Mesendoderm (in vitro differentiated cells): ENCODE data around the gene CDH12.

ENCODE experiments used
- DNase-seq: peaks from one replicate; pipeline ENCODE4 v3.0.0; 2013
- H2AK5ac ChIP-seq: 2 replicates; pipeline ENCODE4 v1.6.1; 2013; ENCODE audit warnings: low read length, inconsistent platforms
- H2BK120ac ChIP-seq: 2 replicates; pipeline ENCODE4 v1.6.1; 2013; ENCODE audit warnings: low read depth, mild to moderate bottlenecking, low read length, moderate library complexity, mixed read lengths
- H2BK15ac ChIP-seq: replicated peaks from 2 replicates; pipeline ENCODE4 v1.6.1; 2013; ENCODE audit warnings: low read depth, mild to moderate bottlenecking, moderate library complexity
- H2BK5ac ChIP-seq: 2 replicates; pipeline ENCODE4 v1.6.1; 2013; ENCODE audit warnings: low read length, inconsistent platforms
- H3K18ac ChIP-seq: 2 replicates; pipeline ENCODE4 v1.6.1; 2013; ENCODE audit warnings: mild to moderate bottlenecking, low read length, mixed read lengths
- H3K23ac ChIP-seq: one replicate; pipeline ENCODE4 v1.6.1; 2013; ENCODE audit warnings: low read length
- H3K27ac ChIP-seq: 2 replicates; pipeline ENCODE4 v1.5.1; 2013; ENCODE audit warnings: low read depth, mild to moderate bottlenecking, inconsistent platforms, low read length, moderate library complexity
- H3K27me3 ChIP-seq: 2 replicates; pipeline ENCODE4 v1.6.1; 2013; ENCODE audit warnings: low read length, control low read depth, mild to moderate bottlenecking, inconsistent platforms; ENCODE audit not compliant: insufficient read depth, poor library complexity
- H3K36me3 ChIP-seq: 2 replicates; pipeline ENCODE4 v1.6.1; 2013; ENCODE audit warnings: low read length, inconsistent platforms; ENCODE audit not compliant: control insufficient read depth, insufficient read depth
- H3K4ac ChIP-seq: one replicate; pipeline ENCODE4 v1.6.1; 2013; ENCODE audit warnings: low read depth, mild to moderate bottlenecking, low read length, moderate library complexity
- H3K4me1 ChIP-seq: 2 replicates; pipeline ENCODE4 v1.6.1; 2013; ENCODE audit warnings: low read depth, low read length, inconsistent platforms; ENCODE audit not compliant: control insufficient read depth
- H3K4me2 ChIP-seq: 2 replicates; pipeline ENCODE4 v1.6.1; 2013; ENCODE audit warnings: low read length
- H3K4me3 ChIP-seq: 2 replicates; pipeline ENCODE4 v1.5.1; 2013; ENCODE audit warnings: mild to moderate bottlenecking, low read length
- H3K56ac ChIP-seq: one replicate; pipeline ENCODE4 v1.6.1; 2013; ENCODE audit warnings: low read length
- H3K79me1 ChIP-seq: 2 replicates; pipeline ENCODE4 v1.6.1; 2013; ENCODE audit warnings: low read length, inconsistent platforms
- H3K79me2 ChIP-seq: 2 replicates; pipeline ENCODE4 v1.6.1; 2013; ENCODE audit warnings: mild to moderate bottlenecking, low read length; ENCODE audit not compliant: control insufficient read depth, insufficient read depth
- H3K9ac ChIP-seq: 2 replicates; pipeline ENCODE4 v1.6.1; 2013; ENCODE audit warnings: low read length, inconsistent platforms
- H4K5ac ChIP-seq: one replicate; pipeline ENCODE4 v1.6.1; 2013; ENCODE audit warnings: low read length
- H4K8ac ChIP-seq: one replicate; pipeline ENCODE4 v1.6.1; 2013; ENCODE audit warnings: low read depth, mild to moderate bottlenecking, control low read depth, low read length, moderate library complexity
- WGBS: extraction: QIAGEN DNeasy Blood & Tissue Kit; methylation state at CpG from one replicate; pipeline ENCODE4 v1.1.7; 2013; ENCODE audit warnings: low lambda C conversion rate, missing lambda C conversion rate; ENCODE audit not compliant: insufficient coverage; ENCODE audit errors: extremely low coverage; 5-methylcytosine and 5-hydroxymethylcytosine counted together

The CDH12 gene

GRCh38 chr5:22846693-22847092 lies 6.5 kb downstream of the CDH12 start:
- no peak overlapping the region for H4K8ac ChIP-seq
- no peak overlapping the region for H2BK120ac ChIP-seq
- H3K23ac ChIP-seq = no peak overlapping the region
- WGBS = 100% methylated on average over 1 of the region's 2 CpGs
- no peak overlapping the region for H4K5ac ChIP-seq
- H3K56ac ChIP-seq = no peak overlapping the region
- H3K27me3 ChIP-seq = no peaks in the 10 kb centered on the region
- H3K4me2 ChIP-seq = no peak overlapping the region
- H3K4me1 ChIP-seq = no peaks in the 10 kb centered on the region
- no peaks in the 10 kb centered on the region for H3K79me1 ChIP-seq
- H2AK5ac ChIP-seq = no peak overlapping the region
- DNase-seq = no peak
- no peak overlapping the region for H3K4ac ChIP-seq
- H3K4me3 ChIP-seq = no peak overlapping the region
- H3K9ac ChIP-seq = no peak overlapping the region
- H3K18ac ChIP-seq = no peak overlapping the region
- no peaks in the 10 kb centered on the region for H3K79me2 ChIP-seq
- H2BK5ac ChIP-seq = no peak overlapping the region
- no peak overlapping the region for H3K27ac ChIP-seq
- H3K36me3 ChIP-seq = no peaks in the 10 kb centered on the region
- H2BK15ac ChIP-seq = no peak overlapping the region

- H3K18ac ChIP-seq = no peak overlapping the region
Measured at GRCh38 chr5:22844636-22845035, 8.5 kb downstream of the CDH12 start.

GRCh38 chr5:22844155-22844554 lies 9.0 kb downstream of the CDH12 start:
- Histone ChIP-seq H3K27ac (no peak overlapping the region), H3K79me1 (no peaks in the 10 kb centered on the region), H3K27me3 (no peaks in the 10 kb centered on the region), H4K5ac (no peak overlapping the region), H2BK15ac (no peak overlapping the region), H2AK5ac (no peak overlapping the region), H3K9ac (no peak overlapping the region), H4K8ac (no peak overlapping the region), H3K4me1 (no peaks in the 10 kb centered on the region), H3K4me2 (no peak overlapping the region), H3K36me3 (no peaks in the 10 kb centered on the region), H2BK5ac (no peak overlapping the region), H3K18ac (no peak overlapping the region), H3K23ac (no peak overlapping the region), H3K4ac (no peak overlapping the region), H3K79me2 (no peaks in the 10 kb centered on the region), H3K4me3 (no peak overlapping the region), H3K56ac (no peak overlapping the region), H2BK120ac (no peak overlapping the region)
- DNase-seq = no peak
- no CpG with 5 or more reads among the region's 1 CpG for WGBS

More at GRCh38 chr5:22844636-22845035, 8.5 kb downstream of the CDH12 start:
- H2BK15ac ChIP-seq = no peak overlapping the region
- no peaks in the 10 kb centered on the region for H3K27me3 ChIP-seq
- no peak overlapping the region for H4K5ac ChIP-seq
- H4K8ac ChIP-seq = no peak overlapping the region
- H3K36me3 ChIP-seq = no peaks in the 10 kb centered on the region
- H3K27ac ChIP-seq = no peak overlapping the region
- no peak overlapping the region for H3K4me3 ChIP-seq
- no peak overlapping the region for H3K9ac ChIP-seq
- no peak overlapping the region for H2AK5ac ChIP-seq
- H3K56ac ChIP-seq = no peak overlapping the region
- no peaks in the 10 kb centered on the region for H3K79me1 ChIP-seq
- WGBS = no CpG with 5 or more reads among the region's 2 CpGs
- H3K4ac ChIP-seq = no peak overlapping the region
- no peak overlapping the region for H2BK5ac ChIP-seq
- DNase-seq = no peak
- no peak overlapping the region for H2BK120ac ChIP-seq
- no peaks in the 10 kb centered on the region for H3K4me1 ChIP-seq
- no peaks in the 10 kb centered on the region for H3K79me2 ChIP-seq
- H3K23ac ChIP-seq = no peak overlapping the region
- H3K4me2 ChIP-seq = no peak overlapping the region

GRCh38 chr5:22842574-22842973 lies 10.6 kb downstream of the CDH12 start:
- Histone ChIP-seq H2AK5ac (no peak overlapping the region), H3K23ac (no peak overlapping the region), H3K18ac (no peak overlapping the region), H2BK5ac (no peak overlapping the region), H3K4me2 (no peak overlapping the region), H4K8ac (no peak overlapping the region), H3K4ac (no peak overlapping the region), H4K5ac (no peak overlapping the region), H2BK120ac (no peak overlapping the region), H3K9ac (no peak overlapping the region), H3K27ac (no peak overlapping the region), H3K56ac (no peak overlapping the region), H3K36me3 (no peaks in the 10 kb centered on the region), H3K4me1 (no peaks in the 10 kb centered on the region), H2BK15ac (no peak overlapping the region), H3K79me1 (no peaks in the 10 kb centered on the region), H3K4me3 (no peak overlapping the region), H3K27me3 (no peaks in the 10 kb centered on the region), H3K79me2 (no peaks in the 10 kb centered on the region)
- DNase-seq = no peak
- WGBS = no CpG with 5 or more reads among the region's 2 CpGs

GRCh38 chr5:22837803-22838202 lies 15.3 kb downstream of the CDH12 start:
- Histone ChIP-seq H3K79me2 (no peaks in the 10 kb centered on the region), H2BK15ac (no peak overlapping the region), H3K4me1 (no peaks in the 10 kb centered on the region), H3K23ac (no peak overlapping the region), H2BK120ac (no peak overlapping the region), H2AK5ac (no peak overlapping the region), H4K8ac (no peak overlapping the region), H3K27me3 (no peaks in the 10 kb centered on the region), H2BK5ac (no peak overlapping the region), H3K56ac (no peak overlapping the region), H3K18ac (no peak overlapping the region), H3K27ac (no peak overlapping the region), H3K79me1 (no peaks in the 10 kb centered on the region), H3K36me3 (no peaks in the 10 kb centered on the region), H3K9ac (no peak overlapping the region), H3K4ac (no peak overlapping the region), H4K5ac (no peak overlapping the region), H3K4me3 (no peak overlapping the region), H3K4me2 (no peak overlapping the region)
- no CpG with 5 or more reads among the region's 4 CpGs for WGBS
- DNase-seq = no peak

- no peak overlapping the region for H4K8ac ChIP-seq
- no peak overlapping the region for H2BK5ac ChIP-seq
- no peaks in the 10 kb centered on the region for H3K27me3 ChIP-seq
- no peak overlapping the region for H3K9ac ChIP-seq
- H3K4me2 ChIP-seq = no peak overlapping the region
- H4K5ac ChIP-seq = no peak overlapping the region
- H3K4me1 ChIP-seq = no peaks in the 10 kb centered on the region
- no peak overlapping the region for H3K18ac ChIP-seq
- no peak overlapping the region for H3K23ac ChIP-seq
- H3K4me3 ChIP-seq = no peak overlapping the region
- H3K36me3 ChIP-seq = no peaks in the 10 kb centered on the region
- no peak overlapping the region for H2BK120ac ChIP-seq
- H3K79me1 ChIP-seq = no peaks in the 10 kb centered on the region
- no peak overlapping the region for H2BK15ac ChIP-seq
- no peak overlapping the region for H3K4ac ChIP-seq
- no peak overlapping the region for H3K56ac ChIP-seq
- no CpG with 5 or more reads among the region's 1 CpG for WGBS
- DNase-seq = no peak
- no peak overlapping the region for H3K27ac ChIP-seq
- no peak overlapping the region for H2AK5ac ChIP-seq
- no peaks in the 10 kb centered on the region for H3K79me2 ChIP-seq
Measured at GRCh38 chr5:22835686-22836085, 17.5 kb downstream of the CDH12 start.
